ENCODE data around the gene KDM4C. TPM values are rescaled to one million over a fixed set of nuclear protein-coding genes. Genes with fewer than 3 reads are reported as not detected.

Gene KDM4C
- total RNA-seq, 2 donors from 2014 or later = 12.8 to 31.5 TPM

DNA sequence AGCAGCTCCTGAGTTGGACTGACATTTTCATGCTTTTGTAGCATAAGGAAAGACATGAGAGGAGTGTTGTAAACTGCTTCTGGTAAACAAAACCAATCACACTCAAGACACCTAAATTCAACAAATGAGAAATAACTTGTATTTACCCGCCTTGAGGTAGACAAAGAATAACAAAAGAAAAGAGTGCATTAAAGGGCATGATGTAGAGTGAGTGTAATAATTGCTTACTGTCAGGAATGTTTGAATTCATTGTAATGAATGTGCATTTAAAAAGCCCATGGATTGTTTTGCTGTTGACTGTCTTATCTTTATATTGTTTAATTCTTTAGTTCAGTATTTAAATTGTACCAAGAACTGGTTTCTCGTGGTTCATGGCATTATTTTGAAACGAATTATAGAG, 61.8 kb downstream of the KDM4C start:
- Histone ChIP-seq H3K27me3 (ENCODE audit: control insufficient read depth, insufficient read depth, low read length, poor library complexity, severe bottlenecking) (no peaks in the 10 kb centered on the region), H3K27ac (ENCODE audit: low read depth, low read length) (no peak overlapping the region), H3K4me1 (ENCODE audit: control insufficient read depth, insufficient read depth, low read length) (no peaks in the 10 kb centered on the region), H3K9me3 (ENCODE audit: control insufficient read depth, low read length) (no peaks in the 10 kb centered on the region), H3K9ac (ENCODE audit: extremely low read depth, low read length, poor library complexity, severe bottlenecking) (no peak overlapping the region), H3K4me3 (ENCODE audit: low read length) (no peak overlapping the region), H3K36me3 (ENCODE audit: control insufficient read depth, insufficient read depth, low read length) (peaks cover 25% of the 10 kb centered on the region)
- H3K27ac Mint-ChIP-seq = no peak overlapping the region
- no peak overlapping the region for H3K4me3 Mint-ChIP-seq
- DNase-seq = no peak
- peaks cover 10% of the 10 kb centered on the region for H3K36me3 Mint-ChIP-seq (ENCODE audit: low read depth)
- 94 to 100% methylated on average over 1 to 3 of the region's 3 CpGs for WGBS, 2 experiments (ENCODE audit: insufficient coverage in 1 of 2, insufficient read length in 1 of 2)
- H3K9me3 Mint-ChIP-seq = no peaks in the 10 kb centered on the region
- no peaks in the 10 kb centered on the region for H3K27me3 Mint-ChIP-seq (ENCODE audit: insufficient read depth)
- peaks cover 37% of the 10 kb centered on the region for H3K4me1 Mint-ChIP-seq
- TF ChIP-seq CTCF (conservative IDR thresholded peaks at IDR 0.05) = no peak

- H3K27me3 Mint-ChIP-seq (ENCODE audit: insufficient read depth) = no peaks in the 10 kb centered on the region
- no peaks in the 10 kb centered on the region for H3K9me3 Mint-ChIP-seq
- Histone ChIP-seq H3K9ac (ENCODE audit: extremely low read depth, low read length, poor library complexity, severe bottlenecking) (no peak overlapping the region), H3K36me3 (ENCODE audit: control insufficient read depth, insufficient read depth, low read length) (peaks cover 13% of the 10 kb centered on the region), H3K4me1 (ENCODE audit: control insufficient read depth, insufficient read depth, low read length) (peaks cover 3% of the 10 kb centered on the region), H3K9me3 (ENCODE audit: control insufficient read depth, low read length) (no peaks in the 10 kb centered on the region), H3K4me3 (ENCODE audit: low read length) (no peak overlapping the region), H3K27ac (ENCODE audit: low read depth, low read length) (no peak overlapping the region), H3K27me3 (ENCODE audit: control insufficient read depth, insufficient read depth, low read length, poor library complexity, severe bottlenecking) (no peaks in the 10 kb centered on the region)
- H3K27ac Mint-ChIP-seq = no peak overlapping the region
- WGBS, 2 experiments (ENCODE audit: insufficient coverage in 1 of 2, insufficient read length in 1 of 2) = 81 to 100% methylated on average over 1 to 3 of the region's 3 CpGs
- peaks cover 15% of the 10 kb centered on the region for H3K36me3 Mint-ChIP-seq (ENCODE audit: low read depth)
- peaks cover 45% of the 10 kb centered on the region for H3K4me1 Mint-ChIP-seq
- no peak for DNase-seq
- H3K4me3 Mint-ChIP-seq = no peak overlapping the region
- TF ChIP-seq CTCF (conservative IDR thresholded peaks at IDR 0.05) = no peak
These were observed 64.9 kb downstream of the KDM4C start for GRCh38 chr9:6822696-6823095.

DNA sequence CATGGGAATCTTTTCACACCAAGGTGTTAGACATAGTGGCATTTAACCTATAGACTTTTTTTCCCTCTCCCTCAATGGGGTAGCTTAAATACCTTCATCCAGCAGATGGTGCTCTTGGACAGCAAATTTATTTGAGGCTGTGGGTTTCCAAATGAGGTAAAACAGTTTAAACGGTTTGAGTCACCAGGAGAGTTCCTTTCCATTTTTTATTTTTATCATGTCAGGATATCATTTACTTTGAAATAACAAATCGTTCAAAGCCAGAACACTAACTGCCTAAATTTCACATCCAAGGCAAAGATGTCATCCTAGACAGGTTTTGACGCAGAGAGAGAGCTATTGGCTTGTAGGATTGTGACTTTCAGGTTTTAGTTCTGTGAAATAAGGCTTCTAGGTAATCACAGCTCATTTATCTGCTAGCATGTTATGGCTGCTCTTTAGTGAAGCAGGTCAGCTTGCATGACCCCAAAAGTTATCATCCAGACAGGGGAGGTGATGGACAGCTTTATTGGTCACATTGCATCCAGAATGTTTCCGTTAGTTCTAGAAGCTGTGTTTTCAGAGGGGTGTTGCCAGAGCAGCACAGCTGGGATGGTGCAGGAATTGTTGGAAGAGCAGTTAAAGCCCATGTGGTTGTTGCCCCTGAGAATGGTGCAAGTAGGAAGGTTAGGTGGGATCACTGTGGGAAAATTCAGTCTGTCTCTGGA, 69.8 kb downstream of the KDM4C start:
- Mint-ChIP-seq H3K27me3 (ENCODE audit: insufficient read depth) (no peaks in the 10 kb centered on the region), H3K4me3 (no peak overlapping the region), H3K4me1 (peaks cover 25% of the 10 kb centered on the region), H3K36me3 (ENCODE audit: low read depth) (peaks cover 30% of the 10 kb centered on the region), H3K27ac (peak overlapping the region; percentile 74), H3K9me3 (peaks cover 13% of the 10 kb centered on the region)
- no peak overlapping the region for H3K27ac ChIP-seq (ENCODE audit: low read depth, low read length)
- H3K9me3 ChIP-seq (ENCODE audit: control insufficient read depth, low read length) = peaks cover 12% of the 10 kb centered on the region
- WGBS, 2 experiments (ENCODE audit: insufficient coverage in 1 of 2, insufficient read length in 1 of 2) = 53 to 100% methylated on average over 2 to 4 of the region's 4 CpGs
- TF ChIP-seq CTCF (conservative IDR thresholded peaks at IDR 0.05) = peak; percentile 89
- no peaks in the 10 kb centered on the region for H3K27me3 ChIP-seq (ENCODE audit: control insufficient read depth, insufficient read depth, low read length, poor library complexity, severe bottlenecking)
- DNase-seq = peak; percentile 85
- H3K4me1 ChIP-seq (ENCODE audit: control insufficient read depth, insufficient read depth, low read length) = peaks cover 9% of the 10 kb centered on the region
- H3K9ac ChIP-seq (ENCODE audit: extremely low read depth, low read length, poor library complexity, severe bottlenecking) = no peak overlapping the region
- peaks cover 33% of the 10 kb centered on the region for H3K36me3 ChIP-seq (ENCODE audit: control insufficient read depth, insufficient read depth, low read length)
- no peak overlapping the region for H3K4me3 ChIP-seq (ENCODE audit: low read length)

All from endodermal cell (in vitro differentiated cells).